GM18498 (cell line): Measurements from ENCODE around the gene CFAP91.
A peak's percentile ranks its signal among the peaks of the same experiment; 100 is the strongest.

Source experiments
- ATAC-seq: cut with Tn5 transposase; IDR thresholded peaks from one replicate; pipeline ENCODE4 v1.9.1; 2021; ENCODE audit warnings: mild to moderate bottlenecking, moderate library complexity; ENCODE audit not compliant: unreplicated experiment

CFAP91 gene

GRCh38 chr3:119702530-119703527 lies at the start of gene CFAP91:
Gene CFAP91 (plus strand): TSS chr3:119703022. CDS start chr3:119703099, 77 bp downstream.
- peak; percentile 91 for ATAC-seq

GRCh38 chr3:119653876-119654275 lies 48.9 kb upstream of the CFAP91 start:
- ATAC-seq: no peak

- ATAC-seq: peak; percentile 76
Observed at GRCh38 chr3:119657887-119658702, 44.7 kb upstream of the CFAP91 start.

GRCh38 chr3:119658994-119659393 lies 43.8 kb upstream of the CFAP91 start:
- no peak for ATAC-seq

- ATAC-seq: no peak
Observed at GRCh38 chr3:119659606-119660291, 43.1 kb upstream of the CFAP91 start.

- no peak for ATAC-seq
Observed at GRCh38 chr3:119660474-119661440, 42.1 kb upstream of the CFAP91 start, which contains the start of gene POPDC2. Gene POPDC2 (minus strand): TSS chr3:119660589. CDS start chr3:119660423, 166 bp downstream.

- ATAC-seq: no peak
Observed at GRCh38 chr3:119662604-119663373, 40.0 kb upstream of the CFAP91 start.

GRCh38 chr3:119663885-119664284 lies 38.9 kb upstream of the CFAP91 start:
- ATAC-seq: no peak

- no peak for ATAC-seq
Observed at GRCh38 chr3:119664370-119664769, 38.5 kb upstream of the CFAP91 start.

- no peak for ATAC-seq
Observed at GRCh38 chr3:119664850-119665379, 37.9 kb upstream of the CFAP91 start.

GRCh38 chr3:119665954-119666559 lies 36.8 kb upstream of the CFAP91 start:
- ATAC-seq: no peak

GRCh38 chr3:119669906-119670570 lies 32.8 kb upstream of the CFAP91 start:
- no peak for ATAC-seq

- ATAC-seq: no peak
Observed at GRCh38 chr3:119672776-119673175, 30.0 kb upstream of the CFAP91 start.

- ATAC-seq: no peak
Observed at GRCh38 chr3:119673875-119674274, 28.9 kb upstream of the CFAP91 start.

GRCh38 chr3:119675188-119675874 lies 27.5 kb upstream of the CFAP91 start:
- no peak for ATAC-seq

- no peak for ATAC-seq
Observed at GRCh38 chr3:119676020-119676419, 26.8 kb upstream of the CFAP91 start.
